Left cardiac atrium (tissue), 4 donors: ENCODE data around the gene P2RX2. TPM values are rescaled to one million over a fixed set of nuclear protein-coding genes. Genes with fewer than 3 reads are reported as not detected.
"Not testable (repeated sequence)": the region's sequence is repeated elsewhere in the genome, so short reads cannot be mapped to it uniquely, and the experiment has no call there.

Source experiments
- ATAC-seq, 2 donors: fragments of 200-7000 bp; cut with Tn5 transposase; one replicate each; pipeline ENCODE4 v1.9.1; 2020; ENCODE audit warnings: mild to moderate bottlenecking in 2 of 2, moderate library complexity in 2 of 2
- DNase-seq: peaks from one replicate; pipeline ENCODE4 v3.0.0-alpha.2; 2020
- intact Hi-C, 2 donors: fragments of 100-400 bp; cut with DNase I; formaldehyde crosslinking; loops; one replicate each; pipeline versions ENCODE4 v1.14.1 to v1.15.1; 2022 to 2023
- total RNA-seq, 2 donors: library from RNA; stranded (reverse); fragmentation: NEBNext Ultra II Directional; extraction: Animal tissue kit (Norgen Biotek cat#: 25700); gene quantifications; one replicate each; pipeline ENCODE4 v1.2.1, GENCODE V29; 2021
- donor health status: DM: no; HTN: yes; CAD: no.
- donor health status: DM: no; HTN: yes; CAD: no; lungs with severe emphysema.
- donor health status: DM: yes; HTN: yes; CAD: no.
- donor health status: Dilated cardiomyopathy.

P2RX2 gene
- total RNA-seq, 2 donors from 2014 or later, result not detected

- DNase-seq (no peak), ATAC-seq (peak; percentile 8 to 13)
- intact Hi-C loops, result no loop called here
Observed at GRCh38 chr12:132582582-132583410, 35.8 kb upstream of the P2RX2 start.

GRCh38 chr12:132583411-132583710 is 35.2 kb upstream of the P2RX2 start:
- no peak for ATAC-seq
- intact Hi-C loops, result no loop called here

GRCh38 chr12:132583736-132584135 is 34.8 kb upstream of the P2RX2 start:
- DNase-seq (no peak), ATAC-seq (no peak)
- intact Hi-C loops, result no loop called here

More at GRCh38 chr12:132583411-132583710, 35.2 kb upstream of the P2RX2 start:
- no peak for DNase-seq

GRCh38 chr12:132584429-132584828 is 34.1 kb upstream of the P2RX2 start:
- ATAC-seq, result no peak
- intact Hi-C loops, result no loop called here
- no peak for DNase-seq

- ATAC-seq, result no peak
- DNase-seq, result no peak
- intact Hi-C loops, result no loop called here
Observed at GRCh38 chr12:132585177-132585576, 33.4 kb upstream of the P2RX2 start.

- no peak for DNase-seq
- intact Hi-C loops, result no loop called here
- no peak for ATAC-seq
Observed at GRCh38 chr12:132586929-132587328, 31.6 kb upstream of the P2RX2 start.

GRCh38 chr12:132587781-132588180 is 30.8 kb upstream of the P2RX2 start:
- no peak for DNase-seq
- ATAC-seq, result no peak
- intact Hi-C loops, result no loop called here

GRCh38 chr12:132588319-132588718 is 30.3 kb upstream of the P2RX2 start:
- intact Hi-C loops, result no loop called here
- ATAC-seq, result no peak
- DNase-seq, result no peak

GRCh38 chr12:132588821-132589669 is 29.5 kb upstream of the P2RX2 start:
- no peak for DNase-seq
- no peak for ATAC-seq
- intact Hi-C loops, result no loop called here

GRCh38 chr12:132591107-132591935 is 27.3 kb upstream of the P2RX2 start:
- DNase-seq (no peak), ATAC-seq (no peak)
- intact Hi-C loops, result no loop called here

GRCh38 chr12:132592282-132592970 is 26.1 kb upstream of the P2RX2 start:
- ATAC-seq (no peak), DNase-seq (no peak)
- intact Hi-C loops, result no loop called here

GRCh38 chr12:132593071-132593470 is 25.5 kb upstream of the P2RX2 start:
- DNase-seq (no peak), ATAC-seq (no peak)
- intact Hi-C loops, result no loop called here

GRCh38 chr12:132593521-132593920 is 25.1 kb upstream of the P2RX2 start:
- intact Hi-C loops, result no loop called here
- no peak for ATAC-seq

GRCh38 chr12:132593938-132594358 is 24.6 kb upstream of the P2RX2 start:
- DNase-seq (peak; percentile 95), ATAC-seq (peak; percentile 97 to 98)
- intact Hi-C loops, result no loop called here

More at GRCh38 chr12:132593521-132593920, 25.1 kb upstream of the P2RX2 start:
- DNase-seq, result no peak

- ATAC-seq, result no peak
- no peak for DNase-seq
- intact Hi-C loops, result no loop called here
Observed at GRCh38 chr12:132595183-132595582, 23.4 kb upstream of the P2RX2 start.

- ATAC-seq (peak in 1 of 2 donors; percentile 13), DNase-seq (no peak)
- intact Hi-C loops, result no loop called here
Observed at GRCh38 chr12:132596016-132596415, 22.6 kb upstream of the P2RX2 start.

- no peak for DNase-seq
- intact Hi-C loops, result no loop called here
- ATAC-seq, result peak in 1 of 2 donors; percentile 29
Observed at GRCh38 chr12:132597333-132598316, 21.0 kb upstream of the P2RX2 start.

GRCh38 chr12:132599502-132599901 is 19.1 kb upstream of the P2RX2 start:
- ATAC-seq, intact Hi-C loops, DNase-seq: not testable (repeated sequence)
